Thyroid gland (tissue), 4 donors: ENCODE data around the gene UBR4.

Experiments used
- CTCF ChIP-seq, 6 experiments: fragments of 200-600 bp in 3 of 6; fragments of 450-650 bp in 3 of 6; sonication (generic) in 3 of 6; IDR thresholded peaks; one replicate each; pipeline ENCODE4 v1.5.1; 2016 to 2019; ENCODE audit warnings: antibody characterized with exemption in 6 of 6, mild to moderate bottlenecking in 2 of 6, inconsistent platforms in 1 of 6, moderate library complexity in 1 of 6
- POLR2A ChIP-seq, 2 donors: fragments of 450-650 bp; IDR thresholded peaks; one replicate each; pipeline ENCODE4 v1.6.1; 2017; ENCODE audit warnings: antibody characterized with exemption in 2 of 2, mild to moderate bottlenecking in 2 of 2, moderate library complexity in 1 of 2

- TF ChIP-seq CTCF (IDR thresholded peaks at IDR 0.05) (no peak), POLR2A (IDR thresholded peaks at IDR 0.05) (no peak)
Observed at GRCh38 chr1:19220080-19220846, 10.2 kb upstream of the UBR4 start.
